ENCODE results near the gene NRXN3.

GRCh38 chr14:79134361-79134760 lies 964.2 kb downstream of the NRXN3 start:
- TF ChIP-seq CTCF (IDR thresholded peaks at IDR 0.05; ENCODE audit: insufficient read depth, low read depth, low read length) (no peak), EZH2 (IDR thresholded peaks at IDR 0.05; ENCODE audit: insufficient read depth, low read length) (no peak)

All from astrocyte (in vitro differentiated cells and primary cell).